Epidermal melanocyte (primary cell): ENCODE results near the gene MICAL2.

Experiments
- DNase-seq: peaks from one replicate; pipeline ENCODE4 v3.0.0; 2011; ENCODE audit warnings: low spot score; ENCODE audit not compliant: insufficient read length

Gene MICAL2

GRCh38 chr11:12222055-12222792 is 111.8 kb downstream of the MICAL2 start:
- no peak for DNase-seq

- DNase-seq: no peak
Measured at GRCh38 chr11:12223771-12224536, 113.6 kb downstream of the MICAL2 start.

DNA sequence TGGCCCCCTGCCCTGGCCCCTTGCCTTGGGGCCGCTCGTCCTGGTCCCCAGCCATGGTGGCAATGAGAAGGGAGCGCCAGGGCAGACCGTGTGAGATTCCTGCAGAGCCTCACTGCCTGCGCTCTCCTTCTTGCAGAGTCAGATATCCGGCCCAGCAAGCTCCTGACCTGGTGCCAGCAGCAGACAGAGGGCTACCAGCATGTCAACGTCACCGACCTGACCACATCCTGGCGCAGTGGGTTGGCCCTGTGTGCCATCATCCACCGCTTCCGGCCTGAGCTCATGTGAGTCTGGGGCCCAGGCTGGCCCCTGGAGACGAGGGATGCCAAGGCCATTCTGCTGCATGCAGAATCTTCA is 114.1 kb downstream of the MICAL2 start:
- peak; percentile 65 for DNase-seq

DNA sequence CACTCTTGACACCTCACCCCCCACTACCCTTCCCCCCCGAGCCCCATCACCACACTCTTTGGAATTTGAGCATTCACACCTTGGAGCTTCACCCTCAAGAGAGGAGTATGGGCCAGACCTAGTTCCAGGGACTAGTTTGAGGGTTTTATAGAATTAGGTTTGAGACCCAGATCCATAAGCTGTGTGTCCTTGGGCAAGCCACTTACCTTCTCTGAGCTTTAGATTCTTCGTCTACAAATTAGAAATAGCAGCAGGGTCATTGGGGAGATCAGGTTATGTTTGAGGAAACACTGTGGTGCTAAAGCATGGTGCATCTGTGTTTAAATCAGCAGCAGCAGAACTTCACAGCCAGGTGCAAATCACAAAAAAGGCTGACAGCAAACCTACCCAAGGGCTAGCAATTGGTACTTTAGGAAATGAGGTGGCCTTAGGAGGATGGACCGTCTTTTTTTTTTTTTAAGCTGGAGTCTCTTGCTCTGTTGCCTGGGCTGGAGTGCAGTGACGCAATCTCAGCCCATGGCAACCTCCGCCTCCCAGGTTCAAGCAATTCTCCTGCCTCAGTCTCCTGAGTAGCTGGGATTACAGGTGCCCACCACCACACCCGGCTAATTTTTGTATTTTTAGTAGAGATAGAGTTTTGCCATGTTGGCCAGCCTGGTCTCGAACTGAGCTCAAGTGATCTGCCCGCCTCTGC is 114.8 kb downstream of the MICAL2 start:
- no peak for DNase-seq

GRCh38 chr11:12226093-12226492 is 115.7 kb downstream of the MICAL2 start:
- DNase-seq: no peak

GRCh38 chr11:12229450-12230229 is 119.2 kb downstream of the MICAL2 start:
- DNase-seq: no peak

GRCh38 chr11:12232160-12232559 is 121.8 kb downstream of the MICAL2 start:
- no peak for DNase-seq

- DNase-seq: no peak
Measured at GRCh38 chr11:12232817-12233601, 122.6 kb downstream of the MICAL2 start.

DNA sequence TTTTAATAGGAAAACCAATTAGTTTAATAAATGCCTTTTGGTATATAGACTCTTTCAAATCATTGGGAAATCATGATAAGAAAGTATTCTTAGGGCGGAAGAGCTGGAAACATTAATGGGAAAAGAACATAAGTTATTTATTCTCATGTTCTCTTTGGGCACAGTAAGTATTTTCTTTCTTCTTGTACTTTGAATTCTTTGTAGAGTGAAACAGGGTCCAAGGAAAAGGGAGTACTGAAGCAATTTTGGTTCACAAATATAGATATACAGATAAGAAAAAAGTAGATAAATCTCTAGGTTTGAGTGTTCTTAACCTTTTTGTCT is 123.2 kb downstream of the MICAL2 start:
- DNase-seq: no peak

- DNase-seq: no peak
Measured at GRCh38 chr11:12234221-12234620, 123.8 kb downstream of the MICAL2 start.

DNA sequence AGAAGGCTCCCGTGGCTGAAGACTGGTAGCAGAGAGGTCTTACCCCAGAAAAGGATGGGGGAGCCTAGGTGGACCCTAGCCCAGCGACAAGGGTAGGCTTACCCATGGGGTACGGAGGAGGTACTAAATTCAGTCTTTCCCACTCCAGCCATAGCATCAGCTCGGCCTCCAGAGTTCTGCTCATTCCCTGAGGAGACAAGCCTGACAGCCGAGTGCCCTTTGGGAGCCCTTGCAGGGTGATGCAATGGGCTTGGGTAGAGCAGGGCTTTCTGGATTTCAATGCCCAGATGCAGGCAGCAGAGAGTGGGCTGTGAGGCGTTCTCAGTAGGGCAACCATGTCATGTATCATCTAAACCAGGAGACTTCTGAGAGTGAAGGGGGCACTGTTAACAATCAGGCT is 124.7 kb downstream of the MICAL2 start:
- DNase-seq: no peak

DNA sequence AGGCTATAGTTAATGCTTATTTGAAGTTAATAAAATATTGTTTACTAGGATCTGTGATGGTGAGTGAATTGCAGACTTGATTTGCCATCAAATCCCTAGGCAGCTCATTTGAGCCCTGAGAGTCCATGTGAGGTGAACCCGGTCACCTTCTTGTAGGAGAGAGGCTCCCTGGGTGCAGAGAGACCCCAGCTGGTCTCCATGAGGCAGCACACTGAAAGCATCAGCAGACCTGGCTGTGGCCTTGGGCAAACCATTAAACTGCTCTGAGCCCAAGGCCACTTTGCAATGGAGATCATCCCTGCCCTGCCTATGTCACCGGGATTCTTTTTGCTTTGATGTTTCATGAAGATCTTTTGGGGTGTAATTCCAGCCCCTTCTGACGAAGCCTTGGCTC is 125.2 kb downstream of the MICAL2 start:
- no peak for DNase-seq

GRCh38 chr11:12235947-12236743 is 125.8 kb downstream of the MICAL2 start:
- DNase-seq: peak; percentile 80

DNA sequence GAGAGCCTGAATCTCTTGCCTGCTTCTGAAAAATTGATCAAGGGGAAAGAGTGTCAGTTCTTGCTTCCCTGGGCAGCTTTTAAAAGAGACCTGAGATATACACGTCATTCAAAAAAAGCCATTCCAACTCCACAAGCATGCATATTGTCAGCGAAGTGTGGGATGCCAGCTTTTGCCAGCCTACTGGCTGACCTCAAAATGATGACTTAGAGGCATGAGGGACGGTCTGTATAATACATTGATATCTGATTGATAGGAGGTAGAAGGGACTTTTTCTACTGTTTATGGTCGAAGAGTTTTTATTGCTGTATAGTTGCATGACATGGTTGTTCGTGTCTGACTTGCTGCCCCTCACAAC is 126.3 kb downstream of the MICAL2 start:
- no peak for DNase-seq

GRCh38 chr11:12237381-12237784 is 127.0 kb downstream of the MICAL2 start:
- no peak for DNase-seq

DNA sequence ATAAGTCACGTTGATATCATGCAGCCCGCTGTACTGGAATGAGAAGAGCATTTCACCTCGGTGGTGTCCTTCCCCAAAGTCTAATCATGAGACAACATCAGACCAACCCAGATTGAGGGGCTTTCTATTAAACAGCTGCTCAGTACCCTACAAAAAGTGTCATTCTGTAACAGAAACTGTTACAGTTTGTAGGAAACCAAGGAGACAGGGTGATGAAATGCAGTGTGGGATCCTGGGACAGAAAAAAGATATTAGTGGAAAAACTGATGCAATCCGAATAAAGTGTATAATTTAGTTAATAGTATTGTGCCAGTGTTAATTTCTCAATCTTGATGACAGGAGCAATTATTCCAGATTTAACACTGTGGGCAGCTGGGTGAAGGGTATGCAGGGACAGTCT is 128.0 kb downstream of the MICAL2 start:
- no peak for DNase-seq

DNA sequence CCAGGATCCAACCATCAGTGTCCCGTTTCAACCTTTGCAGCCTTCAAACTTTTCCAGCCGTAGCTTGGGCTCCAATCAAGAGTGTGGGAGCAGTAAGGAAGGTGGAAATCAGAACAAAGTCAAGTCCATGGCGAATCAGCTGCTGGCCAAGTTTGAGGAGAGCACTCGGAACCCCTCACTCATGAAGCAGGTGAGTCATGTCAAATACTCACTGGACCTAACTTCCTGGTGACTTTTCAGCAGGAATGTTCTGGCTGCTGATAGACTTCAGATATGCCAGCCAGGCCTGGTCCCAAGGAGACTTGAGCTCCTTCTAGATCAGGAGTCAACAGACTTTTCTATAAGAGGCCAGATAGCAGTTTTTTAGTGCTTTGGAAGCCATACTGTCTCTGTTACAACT is 129.0 kb downstream of the MICAL2 start:
- no peak for DNase-seq

DNA sequence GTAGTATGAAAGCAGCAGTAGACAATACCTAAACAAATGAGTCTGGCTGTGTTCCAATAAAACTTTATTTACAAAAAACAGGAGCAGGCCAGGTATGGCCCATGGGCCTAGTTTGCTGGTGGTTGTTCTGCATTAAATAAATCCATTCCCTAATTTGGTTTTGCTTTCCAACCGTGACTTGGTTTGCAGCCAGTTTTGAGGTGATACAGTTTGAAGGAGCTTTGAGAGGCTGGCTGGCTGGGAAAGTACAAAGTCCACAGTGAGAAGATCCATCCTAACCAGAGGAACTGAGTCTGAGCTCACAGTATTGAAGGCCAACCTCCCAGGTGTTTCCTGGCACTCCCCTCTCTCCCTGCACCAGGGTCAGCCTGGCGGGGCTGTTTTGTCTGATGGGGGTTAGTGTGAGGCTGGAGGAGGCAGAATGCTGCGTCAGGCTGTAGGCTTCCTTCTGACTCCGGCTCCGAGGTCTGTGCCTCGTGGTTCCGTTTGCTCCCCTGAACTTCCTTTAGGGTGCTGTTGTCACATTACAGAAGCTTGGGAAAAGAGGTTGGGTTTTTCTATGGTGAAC is 129.5 kb downstream of the MICAL2 start:
- no peak for DNase-seq

DNA sequence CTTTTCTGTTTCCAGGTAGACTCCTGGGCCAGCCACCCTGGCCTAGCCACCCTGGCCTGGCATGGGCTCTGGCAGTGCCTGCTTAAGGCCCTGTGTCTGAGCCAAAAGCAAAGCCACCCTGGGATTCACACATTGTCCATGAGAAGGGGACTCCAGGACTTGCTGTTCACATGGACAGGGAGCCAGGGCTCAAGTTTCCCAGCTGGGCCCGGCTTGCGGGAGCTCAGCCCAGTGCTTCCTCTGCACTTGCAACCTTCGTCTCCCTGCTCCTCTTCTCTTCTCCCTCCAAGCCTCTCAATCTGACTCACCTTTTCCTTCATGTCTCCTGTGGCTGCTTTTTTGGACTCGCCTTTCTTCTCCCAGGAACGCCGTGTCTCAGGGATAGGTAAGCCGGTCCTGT is 130.3 kb downstream of the MICAL2 start:
- DNase-seq: no peak

DNA sequence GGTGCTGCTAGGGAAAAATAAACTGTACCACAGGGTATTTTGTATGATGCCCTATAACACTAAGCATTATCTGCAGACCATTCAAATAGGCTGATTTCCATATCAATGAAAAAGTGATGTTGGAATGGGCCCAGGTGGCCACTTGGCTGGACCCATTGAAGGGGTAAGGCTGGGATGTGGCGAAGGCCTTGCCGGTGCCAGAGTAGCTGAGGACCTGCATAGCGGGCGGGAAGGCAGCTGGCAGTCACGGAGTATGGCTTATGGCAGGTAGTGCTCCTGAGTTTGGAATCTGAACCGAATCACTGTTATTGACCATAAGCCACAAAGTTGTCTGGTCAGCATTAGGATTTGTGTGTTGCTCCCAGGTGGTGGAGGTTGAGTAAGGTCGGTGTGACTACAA is 131.0 kb downstream of the MICAL2 start:
- DNase-seq: no peak
